ENCODE data around the gene PCDHGA10.
"Not testable (repeated sequence)": the region's sequence is repeated elsewhere in the genome, so short reads cannot be mapped to it uniquely, and the experiment has no call there.

PCDHGA10 gene

GRCh38 chr5:141415275-141415618, 2.5 kb downstream of the PCDHGA10 start:
- H3K9me3 ChIP-seq (ENCODE audit: insufficient read depth, low read length); H3K4me3 ChIP-seq (ENCODE audit: low read length); H3K27me3 ChIP-seq (ENCODE audit: low read depth, low read length); H3K79me2 ChIP-seq (ENCODE audit: low read length); H2AFZ ChIP-seq (ENCODE audit: low read depth, low read length); H3K36me3 ChIP-seq (replicated peaks; ENCODE audit: low read depth, low read length); H3K4me1 ChIP-seq (ENCODE audit: low read length); H3K9ac ChIP-seq (ENCODE audit: low read length); H3K27ac ChIP-seq (ENCODE audit: low read length); H3K4me2 ChIP-seq (ENCODE audit: low read length); H4K20me1 ChIP-seq (ENCODE audit: insufficient read depth, low read length): not testable (repeated sequence)

DNA sequence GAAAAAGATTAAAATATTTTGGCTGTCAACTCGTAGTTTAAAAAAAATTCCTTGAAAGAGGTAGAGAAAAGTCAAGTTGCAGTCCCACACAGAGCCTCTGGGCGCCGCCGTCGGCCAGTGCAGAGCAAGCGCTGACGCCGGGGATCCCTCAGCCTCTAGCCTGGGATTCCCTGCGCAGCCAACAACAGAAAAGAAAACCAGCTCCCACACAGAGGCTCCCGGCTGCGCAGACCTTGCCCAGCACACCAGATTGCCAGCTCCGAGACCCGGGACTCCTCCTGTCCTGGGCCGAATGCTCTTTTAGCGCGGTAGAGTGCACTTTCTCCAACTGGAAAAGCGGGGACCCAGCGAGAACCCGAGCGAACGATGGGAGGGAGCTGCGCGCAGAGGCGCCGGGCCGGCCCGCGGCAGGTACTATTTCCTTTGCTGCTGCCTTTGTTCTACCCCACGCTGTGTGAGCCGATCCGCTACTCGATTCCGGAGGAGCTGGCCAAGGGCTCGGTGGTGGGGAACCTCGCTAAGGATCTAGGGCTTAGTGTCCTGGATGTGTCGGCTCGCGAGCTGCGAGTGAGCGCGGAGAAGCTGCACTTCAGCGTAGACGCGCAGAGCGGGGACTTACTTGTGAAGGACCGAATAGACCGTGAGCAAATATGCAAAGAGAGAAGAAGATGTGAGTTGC, 4.8 kb downstream of the PCDHGA10 start, which contains the start of gene PCDHGB7:
Gene PCDHGB7 (plus strand): TSS at position 184 of the 679 bp plus-strand sequence. CDS start 183 bp downstream, at position 367.
- H3K27ac ChIP-seq (ENCODE audit: low read length); H3K4me2 ChIP-seq (ENCODE audit: low read length); H3K79me2 ChIP-seq (ENCODE audit: low read length); H4K20me1 ChIP-seq (ENCODE audit: insufficient read depth, low read length); H3K36me3 ChIP-seq (replicated peaks; ENCODE audit: low read depth, low read length); H3K9me3 ChIP-seq (ENCODE audit: insufficient read depth, low read length); H2AFZ ChIP-seq (ENCODE audit: low read depth, low read length); H3K9ac ChIP-seq (ENCODE audit: low read length); H3K4me3 ChIP-seq (ENCODE audit: low read length); H3K4me1 ChIP-seq (ENCODE audit: low read length); H3K27me3 ChIP-seq (ENCODE audit: low read depth, low read length): not testable (repeated sequence)
- TF ChIP-seq CTCF (IDR thresholded peaks at IDR 0.05; ENCODE audit: low read depth, low read length): peak; percentile 36

DNA sequence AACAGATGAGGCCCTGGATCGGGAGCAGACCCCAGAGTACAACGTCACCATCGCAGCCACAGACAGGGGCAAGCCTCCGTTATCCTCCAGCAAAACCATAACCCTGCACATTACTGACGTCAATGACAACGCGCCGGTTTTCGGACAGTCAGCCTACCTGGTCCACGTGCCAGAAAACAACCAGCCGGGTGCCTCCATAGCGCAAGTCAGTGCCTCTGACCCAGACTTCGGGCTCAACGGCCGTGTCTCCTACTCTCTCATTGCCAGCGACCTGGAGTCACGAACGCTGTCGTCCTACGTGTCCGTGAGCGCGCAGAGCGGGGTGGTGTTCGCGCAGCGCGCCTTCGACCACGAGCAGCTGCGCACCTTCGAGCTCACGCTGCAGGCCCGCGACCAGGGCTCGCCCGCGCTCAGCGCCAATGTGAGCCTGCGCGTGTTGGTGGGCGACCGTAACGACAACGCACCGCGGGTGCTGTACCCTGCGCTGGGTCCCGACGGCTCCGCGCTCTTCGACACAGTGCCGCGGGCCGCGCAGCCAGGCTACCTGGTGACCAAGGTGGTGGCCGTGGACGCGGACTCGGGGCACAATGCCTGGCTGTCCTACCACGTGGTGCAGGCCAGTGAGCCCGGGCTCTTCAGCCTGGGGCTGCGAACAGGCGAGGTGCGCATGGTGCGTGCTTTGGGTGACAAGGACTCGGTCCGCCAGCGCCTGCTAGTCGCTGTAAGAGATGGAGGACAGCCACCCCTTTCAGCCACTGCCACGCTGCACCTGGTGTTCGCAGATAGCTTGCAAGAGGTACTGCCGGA, 6.5 kb downstream of the PCDHGA10 start:
- no peaks in the 10 kb centered on the region for H3K27me3 ChIP-seq (ENCODE audit: low read depth, low read length)
- H3K9ac ChIP-seq (ENCODE audit: low read length): no peak overlapping the region
- H2AFZ ChIP-seq (ENCODE audit: low read depth, low read length): no peak overlapping the region
- no peaks in the 10 kb centered on the region for H3K79me2 ChIP-seq (ENCODE audit: low read length)
- H4K20me1 ChIP-seq (ENCODE audit: insufficient read depth, low read length): no peaks in the 10 kb centered on the region
- no peaks in the 10 kb centered on the region for H3K9me3 ChIP-seq (ENCODE audit: insufficient read depth, low read length)
- no peak overlapping the region for H3K4me3 ChIP-seq (ENCODE audit: low read length)
- H3K4me1 ChIP-seq (ENCODE audit: low read length): no peaks in the 10 kb centered on the region
- H3K36me3 ChIP-seq (replicated peaks; ENCODE audit: low read depth, low read length): no peaks in the 10 kb centered on the region
- H3K27ac ChIP-seq (ENCODE audit: low read length): no peak overlapping the region
- no peak overlapping the region for H3K4me2 ChIP-seq (ENCODE audit: low read length)
- TF ChIP-seq CTCF (IDR thresholded peaks at IDR 0.05; ENCODE audit: low read depth, low read length) (no peak), EZH2phosphoT487 (IDR thresholded peaks at IDR 0.05; ENCODE audit: low read depth) (no peak)

- peak within 1 kb of the TSS; percentile 93 for H3K4me3 ChIP-seq (ENCODE audit: low read length)
- H3K4me1 ChIP-seq (ENCODE audit: low read length): no peaks in the 10 kb centered on the region
- no peaks in the 10 kb centered on the region for H4K20me1 ChIP-seq (ENCODE audit: insufficient read depth, low read length)
- no peaks in the 10 kb centered on the region for H3K79me2 ChIP-seq (ENCODE audit: low read length)
- no peak for TF ChIP-seq EZH2phosphoT487 (IDR thresholded peaks at IDR 0.05; ENCODE audit: low read depth)
- TF ChIP-seq CTCF (IDR thresholded peaks at IDR 0.05; ENCODE audit: low read depth, low read length): peak; percentile 65
- H3K27me3 ChIP-seq (ENCODE audit: low read depth, low read length): no peaks in the 10 kb centered on the region
- H2AFZ ChIP-seq (ENCODE audit: low read depth, low read length): peak within 1 kb of the TSS; percentile 95
- no peaks in the 10 kb centered on the region for H3K9me3 ChIP-seq (ENCODE audit: insufficient read depth, low read length)
- H3K36me3 ChIP-seq (replicated peaks; ENCODE audit: low read depth, low read length): no peaks in the 10 kb centered on the region
- H3K9ac ChIP-seq (ENCODE audit: low read length): peak within 1 kb of the TSS; percentile 61
- no peak within 1 kb of the TSS for H3K27ac ChIP-seq (ENCODE audit: low read length)
- peak within 1 kb of the TSS; percentile 89 for H3K4me2 ChIP-seq (ENCODE audit: low read length)
Observed at GRCh38 chr5:141420855-141421488, 8.2 kb downstream of the PCDHGA10 start, which contains the start of gene PCDHGA11. TSS of gene PCDHGA11 (plus strand) at chr5:141421051. CDS start at chr5:141421228, 177 bp downstream.
